ENCODE results near the gene POLR1A.

Gene POLR1A

DNA sequence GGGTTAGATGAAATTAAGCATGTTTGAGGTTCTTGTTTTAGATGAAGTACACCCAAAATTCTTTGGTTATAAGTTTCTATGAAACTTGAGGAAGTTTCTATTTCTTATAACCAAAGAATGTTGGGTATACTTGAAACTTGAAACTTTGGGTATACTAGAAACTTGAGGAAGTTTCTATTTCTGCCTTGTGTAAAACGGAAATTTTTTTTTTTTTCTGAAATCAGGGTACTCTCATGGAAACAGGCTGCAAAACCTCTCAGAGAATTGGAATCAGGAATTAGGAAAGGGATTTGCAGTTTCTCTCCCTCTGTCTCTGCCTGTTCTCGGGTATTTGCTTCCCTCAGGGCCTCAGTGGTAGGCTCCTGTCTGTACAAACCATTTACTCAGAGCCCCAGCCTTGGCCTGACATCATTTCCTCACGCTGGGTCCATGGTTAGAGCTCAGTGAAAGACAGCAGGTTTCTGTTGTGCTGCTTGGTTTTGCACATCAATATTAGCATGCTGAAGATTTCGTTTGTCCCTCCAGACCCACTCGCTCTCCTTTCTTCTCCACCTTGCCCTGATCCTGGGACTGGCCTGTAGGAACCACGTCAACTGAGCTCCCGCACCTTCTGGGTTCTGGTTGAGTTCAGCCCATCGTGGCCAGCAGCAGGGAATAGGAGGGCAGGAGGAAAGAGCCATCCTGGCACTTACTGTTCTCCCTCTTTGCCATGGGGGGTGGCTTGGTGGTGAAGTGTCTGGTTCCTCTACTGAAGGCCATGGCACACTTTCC lies 106.4 kb downstream of the POLR1A start:
- ATAC-seq: peak; percentile 19
- no peak for TF ChIP-seq RARB (CRISPR knock-in tag; IDR thresholded peaks at IDR 0.05)
- TF ChIP-seq POU6F1 (CRISPR knock-in tag; IDR thresholded peaks at IDR 0.05; ENCODE audit: borderline replicate concordance, low read depth): no peak

DNA sequence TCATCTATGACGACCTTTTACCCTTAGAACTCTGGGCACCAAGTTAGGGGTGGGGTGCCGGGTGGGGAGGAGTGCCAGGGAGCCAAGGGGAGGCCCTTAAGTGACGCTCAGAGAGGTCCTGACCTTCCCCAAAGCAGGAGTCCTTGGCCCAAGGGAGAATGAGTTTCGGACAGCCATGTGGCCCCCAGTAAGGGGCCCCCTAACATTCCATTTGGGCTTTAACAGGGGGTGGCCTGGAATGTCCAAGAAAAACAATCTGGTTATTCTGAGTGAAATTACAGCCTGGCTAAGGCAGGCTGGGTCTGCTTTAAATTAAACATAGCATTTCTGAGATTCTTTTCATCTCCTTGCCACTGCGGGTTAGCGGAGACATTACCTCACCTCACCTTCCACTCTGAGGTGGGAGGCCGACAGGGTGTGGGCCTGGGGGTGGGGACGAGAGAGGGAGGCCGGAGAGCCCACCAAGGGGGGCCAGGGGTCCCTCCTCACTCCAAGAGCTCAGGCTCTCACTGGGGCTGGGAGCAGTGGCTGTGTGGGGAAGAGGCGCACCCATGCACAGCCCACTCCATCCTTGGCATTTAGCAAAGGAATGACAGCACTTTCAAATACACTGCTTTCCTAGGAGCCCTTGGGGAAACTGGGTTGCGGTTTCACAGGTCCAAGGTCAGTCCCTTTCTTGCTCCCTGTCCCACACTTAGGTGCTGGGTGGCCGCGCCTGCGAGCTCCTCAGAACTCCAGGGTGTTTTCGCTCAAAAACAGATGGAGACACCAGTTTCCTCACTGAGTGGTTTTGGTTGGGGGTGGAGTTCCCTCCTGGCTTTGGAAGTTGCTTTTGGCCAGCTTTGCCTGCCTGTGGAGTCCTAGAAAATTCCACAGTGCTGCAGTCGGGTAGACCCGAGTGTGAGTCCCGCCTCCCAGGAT lies 107.4 kb downstream of the POLR1A start:
- peak; percentile 84 for ATAC-seq
- TF ChIP-seq BACH2 (CRISPR knock-in tag; IDR thresholded peaks at IDR 0.05; ENCODE audit: borderline replicate concordance): no peak
- TF ChIP-seq GLIS3 (CRISPR knock-in tag; IDR thresholded peaks at IDR 0.05): no peak
- TF ChIP-seq PATZ1 (CRISPR knock-in tag; IDR thresholded peaks at IDR 0.05; ENCODE audit: borderline replicate concordance): peak; percentile 82
- TF ChIP-seq CREB5 (CRISPR knock-in tag; IDR thresholded peaks at IDR 0.05; ENCODE audit: low read depth): peak; percentile 68; the same call in 1 of the 2 replicates
- peak; percentile 79 for TF ChIP-seq ISL1 (CRISPR knock-in tag; IDR thresholded peaks at IDR 0.05)
- TF ChIP-seq TSHZ2 (CRISPR knock-in tag; IDR thresholded peaks at IDR 0.05): 0 out of 2 replicates have a peak, but pooled peaks have one; percentile 21
- TF ChIP-seq ZNF565 (CRISPR knock-in tag; conservative IDR thresholded peaks at IDR 0.05; ENCODE audit: low read depth): 0 out of 2 replicates have a peak, but pooled peaks have one; percentile 52
- no peak for TF ChIP-seq CSDC2 (CRISPR knock-in tag; IDR thresholded peaks at IDR 0.05)

DNA sequence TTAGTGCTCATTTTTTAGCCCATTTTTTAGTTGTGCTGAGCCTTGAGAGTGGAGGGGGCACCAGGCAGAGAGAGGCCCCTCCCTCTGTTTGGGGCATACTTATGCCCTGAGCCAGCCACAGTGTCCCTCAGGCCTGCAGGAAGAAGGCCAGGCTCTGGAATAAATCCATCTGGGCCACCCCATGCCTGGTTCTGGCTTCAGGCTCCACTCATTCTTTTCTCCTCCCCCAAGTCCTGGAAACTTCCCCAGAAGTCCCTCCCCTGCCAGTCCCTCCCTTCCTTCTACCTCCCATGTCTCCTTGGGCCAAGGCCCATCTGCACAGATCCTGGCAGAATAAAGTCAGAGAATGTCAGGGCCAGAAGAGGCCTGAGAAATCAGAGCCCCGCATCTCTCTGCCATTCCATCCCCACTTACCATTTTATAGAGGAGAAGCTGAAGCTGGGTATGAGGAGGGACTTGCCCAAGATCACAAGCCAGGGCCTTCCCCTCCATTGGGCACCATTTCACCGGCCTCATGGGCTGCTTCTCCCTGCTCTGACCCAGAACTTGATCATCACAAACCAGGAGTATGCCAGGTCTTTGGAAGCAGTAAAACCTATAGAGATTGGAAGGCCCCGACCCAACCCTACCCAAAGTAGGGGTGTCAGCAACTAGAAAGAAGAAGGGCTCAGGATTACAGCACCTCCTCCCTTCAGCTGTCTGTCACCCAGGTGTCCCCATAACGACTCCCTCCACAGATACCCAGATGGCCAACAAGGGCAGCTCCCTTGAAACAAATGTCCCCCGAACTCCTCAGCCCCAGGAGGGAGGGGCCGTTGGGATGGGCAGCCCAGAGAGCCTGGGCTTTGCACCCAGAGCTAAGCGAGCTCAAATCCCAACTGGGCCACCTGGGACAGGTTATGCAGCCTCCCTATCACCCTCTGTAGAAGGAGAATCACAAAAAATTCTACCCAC lies 108.4 kb downstream of the POLR1A start:
- peak; percentile 40 for ATAC-seq
- TF ChIP-seq ZFP3 (CRISPR knock-in tag; IDR thresholded peaks at IDR 0.05) (no peak), ZNF8 (CRISPR knock-in tag; IDR thresholded peaks at IDR 0.05) (no peak), PATZ1 (CRISPR knock-in tag; IDR thresholded peaks at IDR 0.05; ENCODE audit: borderline replicate concordance) (no peak), ZFP30 (CRISPR knock-in tag; IDR thresholded peaks at IDR 0.05) (no peak), TSHZ2 (CRISPR knock-in tag; IDR thresholded peaks at IDR 0.05) (no peak), ARNTL (CRISPR knock-in tag; IDR thresholded peaks at IDR 0.05; ENCODE audit: borderline replicate concordance, low read depth) (no peak), PPARA (CRISPR knock-in tag; IDR thresholded peaks at IDR 0.05; ENCODE audit: borderline replicate concordance) (no peak), TCF4 (CRISPR knock-in tag; IDR thresholded peaks at IDR 0.05; ENCODE audit: borderline replicate concordance) (no peak), RARB (CRISPR knock-in tag; IDR thresholded peaks at IDR 0.05) (no peak), ESRRG (CRISPR knock-in tag; IDR thresholded peaks at IDR 0.05) (no peak), ZNF565 (CRISPR knock-in tag; conservative IDR thresholded peaks at IDR 0.05; ENCODE audit: low read depth) (no peak)
- TF ChIP-seq, protein P1, sequence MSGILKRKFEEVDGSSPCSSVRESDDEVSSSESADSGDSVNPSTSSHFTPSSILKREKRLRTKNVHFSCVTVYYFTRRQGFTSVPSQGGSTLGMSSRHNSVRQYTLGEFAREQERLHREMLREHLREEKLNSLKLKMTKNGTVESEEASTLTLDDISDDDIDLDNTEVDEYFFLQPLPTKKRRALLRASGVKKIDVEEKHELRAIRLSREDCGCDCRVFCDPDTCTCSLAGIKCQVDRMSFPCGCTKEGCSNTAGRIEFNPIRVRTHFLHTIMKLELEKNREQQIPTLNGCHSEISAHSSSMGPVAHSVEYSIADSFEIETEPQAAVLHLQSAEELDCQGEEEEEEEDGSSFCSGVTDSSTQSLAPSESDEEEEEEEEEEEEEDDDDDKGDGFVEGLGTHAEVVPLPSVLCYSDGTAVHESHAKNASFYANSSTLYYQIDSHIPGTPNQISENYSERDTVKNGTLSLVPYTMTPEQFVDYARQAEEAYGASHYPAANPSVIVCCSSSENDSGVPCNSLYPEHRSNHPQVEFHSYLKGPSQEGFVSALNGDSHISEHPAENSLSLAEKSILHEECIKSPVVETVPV (CRISPR knock-in tag; IDR thresholded peaks at IDR 0.05): no peak

All from SK-N-SH treated with all-trans-retinoic acid at 6 μM for 48 hours (cell line).